Stimulated activated CD8-positive, alpha-beta memory T cell treated with anti-CD3 and anti-CD28 coated beads, Interleukin-7, amount 100 ng/mL, for 24 hours (primary cell): ENCODE results near the gene LANCL2.
"Not testable (repeated sequence)": the region's sequence is repeated elsewhere in the genome, so short reads cannot be mapped to it uniquely, and the experiment has no call there.

Experiments
- DNase-seq: peaks from one replicate; pipeline ENCODE4 v3.0.0-alpha.2; 2020; ENCODE audit warnings: low read depth

Gene LANCL2

GRCh38 chr7:55471594-55471993, 106.5 kb downstream of the LANCL2 start:
- DNase-seq = not testable (repeated sequence)

DNA sequence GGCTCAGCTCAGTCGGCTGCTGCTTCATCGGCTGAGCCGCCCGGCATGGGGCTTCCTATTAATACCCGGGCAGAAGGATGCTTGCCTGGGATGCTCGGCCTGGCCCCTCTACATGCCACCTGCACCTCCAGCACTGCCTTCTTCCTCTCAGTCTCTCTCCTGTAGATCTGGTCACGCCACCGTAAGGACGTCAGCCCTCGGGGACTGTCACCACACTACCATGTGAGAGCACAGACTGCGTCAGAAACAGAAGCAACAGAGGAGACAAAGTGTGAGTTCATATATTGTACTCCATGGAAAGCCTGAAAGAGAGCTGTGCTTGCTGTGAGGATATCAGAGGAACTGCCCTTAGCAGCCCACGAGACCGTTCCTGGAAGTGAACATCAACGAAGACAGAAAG, 107.3 kb downstream of the LANCL2 start:
- DNase-seq = not testable (repeated sequence)

- DNase-seq = no peak
These were observed 108.0 kb downstream of the LANCL2 start for GRCh38 chr7:55472928-55473725.

GRCh38 chr7:55473932-55474331, 108.8 kb downstream of the LANCL2 start:
- DNase-seq = no peak

- DNase-seq = no peak
These were observed 110.1 kb downstream of the LANCL2 start for GRCh38 chr7:55474944-55475854.

DNA sequence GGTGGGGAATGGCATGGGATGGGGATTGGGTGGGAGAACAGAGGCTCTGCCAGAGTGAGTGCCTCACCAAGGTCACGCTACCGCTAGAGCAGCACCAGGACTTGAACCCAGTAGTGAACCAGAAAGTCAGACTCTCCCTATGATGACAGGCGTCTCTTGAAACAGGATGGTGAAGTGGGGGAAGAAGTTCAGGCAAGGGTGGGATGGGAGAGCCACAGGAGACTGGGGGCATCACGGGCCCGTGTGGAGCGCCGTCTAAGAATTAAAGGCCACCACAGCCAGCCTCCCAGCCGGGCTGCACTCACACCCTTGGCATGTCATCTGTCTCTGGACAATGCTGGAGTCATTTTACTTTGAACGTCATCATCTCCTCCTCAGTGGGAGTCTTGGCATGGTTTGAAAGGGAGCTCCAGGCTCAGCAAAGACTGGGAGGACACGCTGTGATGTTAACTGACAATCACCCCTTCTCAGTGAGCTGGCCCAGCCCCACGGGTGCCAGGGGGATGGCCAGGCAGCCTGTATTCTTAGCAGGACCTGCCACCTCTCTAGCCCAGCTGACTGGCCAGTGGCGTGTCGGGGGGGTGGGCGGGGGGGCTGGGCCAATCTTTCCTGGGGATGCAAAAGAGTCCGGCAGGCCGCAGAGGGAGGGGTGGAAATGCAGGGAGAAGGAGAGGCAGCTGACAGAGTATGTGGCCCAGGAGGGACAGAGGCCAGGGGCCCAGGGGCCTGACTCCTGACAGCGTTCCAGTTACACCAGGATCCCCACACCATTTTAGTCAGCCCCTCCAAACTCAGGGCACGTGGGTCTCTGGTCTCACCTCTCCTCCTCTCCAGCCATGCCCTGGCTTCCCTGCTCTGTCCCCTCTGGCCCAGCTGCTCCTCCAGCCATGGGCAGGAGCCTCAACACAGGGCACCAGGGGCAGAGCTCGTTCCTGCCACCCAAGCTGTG, 111.0 kb downstream of the LANCL2 start:
- DNase-seq = no peak

DNA sequence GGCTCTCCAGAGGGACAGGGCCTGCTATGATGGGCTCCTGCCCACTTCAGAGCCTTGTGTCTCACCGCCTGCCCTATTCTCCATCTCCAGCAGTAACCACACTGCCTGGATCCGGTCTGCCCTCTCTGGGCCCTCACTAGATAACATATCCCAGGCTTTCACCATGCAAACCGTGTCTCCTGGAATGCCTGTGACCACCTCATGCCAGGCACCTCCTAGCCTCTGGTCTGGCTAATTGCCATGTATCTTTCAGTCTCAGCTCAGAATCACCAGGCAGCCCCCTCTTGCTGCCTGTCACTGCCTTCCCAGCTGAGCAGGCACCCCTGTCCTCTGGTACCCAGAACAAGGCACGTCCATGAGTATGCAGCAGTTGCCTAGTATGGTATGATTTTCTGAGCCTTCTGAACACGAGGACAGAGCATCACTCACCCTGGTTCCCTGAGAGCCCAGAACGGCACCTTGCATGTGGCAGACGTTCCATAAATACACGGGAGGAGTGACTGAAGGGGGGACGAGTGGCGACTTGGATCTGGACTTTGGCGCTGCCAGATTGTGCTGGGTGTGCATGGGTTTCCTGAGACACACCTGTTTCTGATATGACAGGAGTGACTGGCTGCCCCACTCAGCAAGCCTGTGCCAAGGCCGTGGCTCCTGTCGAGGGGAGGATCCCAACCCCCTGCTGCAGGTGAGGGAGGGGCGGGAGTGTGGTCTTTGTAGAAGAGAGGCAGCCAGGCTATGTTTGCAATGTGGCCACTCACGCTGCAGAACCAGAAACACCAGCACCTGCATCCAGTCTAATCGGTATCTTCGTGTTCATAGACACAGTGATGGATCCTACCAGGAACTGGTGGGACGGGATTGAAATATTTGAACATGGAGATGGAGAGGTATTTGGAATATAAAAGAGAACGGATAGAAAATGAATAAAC, 112.0 kb downstream of the LANCL2 start:
- DNase-seq = no peak

GRCh38 chr7:55477781-55478374, 112.7 kb downstream of the LANCL2 start:
- DNase-seq = no peak

DNA sequence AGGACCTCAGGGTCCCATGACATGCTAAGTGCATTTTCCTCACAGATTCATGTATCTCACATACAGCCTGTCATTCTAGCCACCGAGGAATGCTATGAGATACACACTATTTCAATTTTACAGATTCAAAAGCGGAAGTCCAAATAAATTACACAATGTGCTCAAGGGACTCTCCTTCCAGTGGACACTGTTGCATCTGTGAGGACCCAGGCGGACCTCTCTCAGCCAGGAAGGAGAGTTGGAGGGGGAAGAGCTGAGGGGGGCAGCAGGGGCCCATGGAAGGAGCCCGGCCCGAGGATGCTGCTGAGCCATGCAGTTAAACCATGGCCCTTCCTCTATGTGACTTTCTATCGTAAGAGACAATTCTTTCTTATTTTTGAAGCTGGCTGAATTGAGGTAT, 113.6 kb downstream of the LANCL2 start:
- no peak for DNase-seq

DNA sequence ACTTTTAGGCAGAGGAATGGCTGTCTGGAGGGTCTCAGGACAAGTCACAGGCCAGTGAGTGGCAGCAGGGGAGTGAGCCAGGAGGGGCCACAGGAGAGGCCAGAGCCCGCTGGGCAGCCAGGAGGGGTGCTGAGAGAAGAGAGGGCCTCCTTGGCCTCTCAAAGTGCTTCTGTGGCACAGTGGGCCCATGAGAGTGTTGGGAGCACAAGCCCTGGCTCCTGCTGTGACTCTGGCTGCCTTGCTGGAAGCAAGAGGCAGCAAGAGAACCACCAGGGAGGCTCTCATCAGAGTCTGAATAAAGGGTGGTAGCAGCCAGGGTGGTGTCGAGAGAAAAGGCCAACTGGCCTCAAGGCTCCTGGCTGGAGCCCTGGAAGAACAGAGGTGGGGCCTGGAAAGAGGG, 116.0 kb downstream of the LANCL2 start:
- DNase-seq = no peak

- no peak for DNase-seq
These were observed 117.9 kb downstream of the LANCL2 start for GRCh38 chr7:55483046-55483445.
